KBM-7 (cell line): ENCODE data around the gene FOXP2.

ENCODE experiments used
- DNase-seq: peaks from one replicate; pipeline ENCODE4 v3.0.0-alpha.2; 2015
- in situ Hi-C: fragments of 300-500 bp; cut with MboI; formaldehyde crosslinking; loops from 2 replicates; pipeline ENCODE4 v1.14.3; 2020; ENCODE audit warnings: low sequenced_read_pairs, low pct_unique_long_range_greater_than_20kb, mixed read lengths

FOXP2 gene

GRCh38 chr7:114631249-114631822 is 216.7 kb downstream of the FOXP2 start:
- in situ Hi-C loops = no loop called here
- DNase-seq = no peak

GRCh38 chr7:114639451-114639850 is 224.8 kb downstream of the FOXP2 start:
- in situ Hi-C loops = no loop called here
- no peak for DNase-seq

- in situ Hi-C loops = no loop called here
- no peak for DNase-seq
Measured at GRCh38 chr7:114644455-114644854, 229.8 kb downstream of the FOXP2 start.

- in situ Hi-C loops = no loop called here
- DNase-seq = no peak
Measured at GRCh38 chr7:114645451-114645850, 230.8 kb downstream of the FOXP2 start.

- in situ Hi-C loops = no loop called here
- no peak for DNase-seq
Measured at GRCh38 chr7:114647518-114647917, 232.9 kb downstream of the FOXP2 start.

- no peak for DNase-seq
- in situ Hi-C loops = no loop called here
Measured at GRCh38 chr7:114648117-114648516, 233.5 kb downstream of the FOXP2 start.

- in situ Hi-C loops = no loop called here
- DNase-seq = no peak
Measured at GRCh38 chr7:114648680-114649079, 234.1 kb downstream of the FOXP2 start.

GRCh38 chr7:114649689-114650088 is 235.1 kb downstream of the FOXP2 start:
- no peak for DNase-seq
- in situ Hi-C loops = no loop called here

GRCh38 chr7:114650491-114650890 is 235.9 kb downstream of the FOXP2 start:
- in situ Hi-C loops = no loop called here
- DNase-seq = no peak

GRCh38 chr7:114652041-114652440 is 237.4 kb downstream of the FOXP2 start:
- in situ Hi-C loops = no loop called here

GRCh38 chr7:114653364-114654088 is 238.9 kb downstream of the FOXP2 start:
- DNase-seq = no peak
- in situ Hi-C loops = no loop called here

More at GRCh38 chr7:114652041-114652440, 237.4 kb downstream of the FOXP2 start:
- no peak for DNase-seq

GRCh38 chr7:114656466-114656865 is 241.9 kb downstream of the FOXP2 start:
- in situ Hi-C loops = no loop called here
- no peak for DNase-seq

- no peak for DNase-seq
- in situ Hi-C loops = no loop called here
Measured at GRCh38 chr7:114657279-114657678, 242.7 kb downstream of the FOXP2 start.

GRCh38 chr7:114658216-114658615 is 243.6 kb downstream of the FOXP2 start:
- in situ Hi-C loops = no loop called here
- DNase-seq = no peak

GRCh38 chr7:114659409-114660125 is 245.0 kb downstream of the FOXP2 start:
- in situ Hi-C loops = no loop called here
- no peak for DNase-seq

- DNase-seq = no peak
Measured at GRCh38 chr7:114660126-114660486, 245.5 kb downstream of the FOXP2 start.

GRCh38 chr7:114660753-114661152 is 246.1 kb downstream of the FOXP2 start:
- DNase-seq = no peak
- in situ Hi-C loops = no loop called here

More at GRCh38 chr7:114660126-114660486, 245.5 kb downstream of the FOXP2 start:
- in situ Hi-C loops = no loop called here

GRCh38 chr7:114662002-114662677 is 247.5 kb downstream of the FOXP2 start:
- in situ Hi-C loops = no loop called here
- DNase-seq = peak; percentile 11

- in situ Hi-C loops = no loop called here
- peak; percentile 33 for DNase-seq
Measured at GRCh38 chr7:114663502-114663901, 248.9 kb downstream of the FOXP2 start.

GRCh38 chr7:114670676-114671075 is 256.1 kb downstream of the FOXP2 start:
- DNase-seq = no peak
- in situ Hi-C loops = no loop called here
